Activated B cell treated with CpG ODN at 0.5 μM for 24 hours (primary cell): Measurements from ENCODE around the gene LIMK2. TPM values are rescaled to one million over a fixed set of nuclear protein-coding genes. Genes with fewer than 3 reads are reported as not detected.

Experiments used
- ATAC-seq: fragments of 200-7000 bp; cut with Tn5 transposase; one replicate; pipeline ENCODE4 v1.10.0; 2021; ENCODE audit warnings: low read depth, mild to moderate bottlenecking, moderate library complexity
- CTCF ChIA-PET: fragments of 350-600 bp; sonication (Branson Sonifier 250); formaldehyde crosslinking; loops from one replicate; lab custom pipeline; 2021; ENCODE audit warnings: antibody characterized with exemption; lab: Charles Lee
- POLR2A ChIA-PET: fragments of 350-600 bp; sonication (Branson Sonifier 250); formaldehyde crosslinking; loops from one replicate; lab custom pipeline; 2021; ENCODE audit warnings: antibody characterized with exemption; lab: Charles Lee
- DNase-seq: peaks from one replicate; pipeline ENCODE4 v3.0.0; 2022
- H3K27ac Mint-ChIP-seq: one replicate; pipeline ENCODE4 v1.8.0; 2020; ENCODE audit warnings: mixed read lengths
- H3K27me3 Mint-ChIP-seq: one replicate; pipeline ENCODE4 v1.8.0; 2021; ENCODE audit warnings: mixed read lengths
- H3K36me3 Mint-ChIP-seq: one replicate; pipeline ENCODE4 v1.8.0; 2021; ENCODE audit warnings: low read depth, mixed read lengths
- H3K4me1 Mint-ChIP-seq: one replicate; pipeline ENCODE4 v1.8.0; 2021; ENCODE audit warnings: mixed read lengths
- H3K4me3 Mint-ChIP-seq: one replicate; pipeline ENCODE4 v1.8.0; 2020; ENCODE audit warnings: mild to moderate bottlenecking, mixed read lengths
- H3K9me3 Mint-ChIP-seq: one replicate; pipeline ENCODE4 v1.8.0; 2020; ENCODE audit warnings: mixed read lengths
- intact Hi-C: fragments of 100-400 bp; cut with micrococcal nuclease; formaldehyde crosslinking; loops from one replicate; pipeline ENCODE4 v1.15.1; 2024
- total RNA-seq: library from RNA; stranded (reverse); gene quantifications from 2 replicates; pipeline ENCODE4 v1.2.3, GENCODE V29; 2022
- TF ChIP-seq, protein P1 (sequence below): fragments of 200-600 bp; IDR thresholded peaks from one replicate; pipeline ENCODE4 v1.8.0; 2022; ENCODE audit warnings: antibody characterized with exemption, mild to moderate bottlenecking

The LIMK2 gene
- total RNA-seq, 1 donor from 2014 or later = 17.7 TPM

DNA sequence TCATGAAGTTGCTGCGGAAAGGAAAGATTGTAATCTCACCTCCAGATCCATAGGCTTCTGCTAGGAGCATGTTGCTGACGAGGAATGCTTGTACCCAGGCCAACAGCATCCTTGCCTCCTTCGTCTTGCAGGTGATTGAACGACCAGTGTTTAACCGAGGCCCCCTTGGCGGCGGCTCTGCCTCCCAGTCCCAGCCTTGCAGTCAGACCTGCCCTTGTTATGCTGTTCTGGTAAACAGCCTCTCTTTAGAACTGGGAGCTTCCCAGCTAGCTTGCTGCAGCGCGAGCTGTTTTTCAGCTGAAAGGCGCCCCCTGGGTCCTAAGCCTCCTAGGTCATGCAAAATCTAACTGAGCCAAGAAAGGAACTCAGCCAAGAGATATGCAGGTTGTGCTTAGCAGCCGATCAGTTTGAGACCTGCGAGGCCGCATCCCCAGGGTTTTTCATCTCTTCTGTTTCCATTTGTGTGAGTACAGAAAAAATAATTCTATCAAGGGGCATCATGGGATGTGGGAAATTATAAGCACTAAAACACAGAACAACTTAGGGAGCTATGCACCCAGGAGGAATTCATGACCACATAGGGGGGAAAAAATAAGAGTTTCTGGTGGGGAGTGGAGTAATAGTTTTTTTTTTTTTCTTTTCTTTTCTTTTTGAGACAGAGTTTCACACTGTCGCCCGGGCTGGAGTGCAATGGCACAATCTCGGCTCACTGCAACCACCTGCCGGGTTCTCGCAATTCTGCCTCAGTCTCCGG, 80.3 kb downstream of the LIMK2 start, which contains the start of gene PIK3IP1:
Gene PIK3IP1, minus strand, starts transcription at position 253 of the 754 bp plus-strand sequence. Its CDS starts 144 bp downstream, at position 109.
- ATAC-seq = peak; percentile 32
- TF ChIP-seq, protein P1, sequence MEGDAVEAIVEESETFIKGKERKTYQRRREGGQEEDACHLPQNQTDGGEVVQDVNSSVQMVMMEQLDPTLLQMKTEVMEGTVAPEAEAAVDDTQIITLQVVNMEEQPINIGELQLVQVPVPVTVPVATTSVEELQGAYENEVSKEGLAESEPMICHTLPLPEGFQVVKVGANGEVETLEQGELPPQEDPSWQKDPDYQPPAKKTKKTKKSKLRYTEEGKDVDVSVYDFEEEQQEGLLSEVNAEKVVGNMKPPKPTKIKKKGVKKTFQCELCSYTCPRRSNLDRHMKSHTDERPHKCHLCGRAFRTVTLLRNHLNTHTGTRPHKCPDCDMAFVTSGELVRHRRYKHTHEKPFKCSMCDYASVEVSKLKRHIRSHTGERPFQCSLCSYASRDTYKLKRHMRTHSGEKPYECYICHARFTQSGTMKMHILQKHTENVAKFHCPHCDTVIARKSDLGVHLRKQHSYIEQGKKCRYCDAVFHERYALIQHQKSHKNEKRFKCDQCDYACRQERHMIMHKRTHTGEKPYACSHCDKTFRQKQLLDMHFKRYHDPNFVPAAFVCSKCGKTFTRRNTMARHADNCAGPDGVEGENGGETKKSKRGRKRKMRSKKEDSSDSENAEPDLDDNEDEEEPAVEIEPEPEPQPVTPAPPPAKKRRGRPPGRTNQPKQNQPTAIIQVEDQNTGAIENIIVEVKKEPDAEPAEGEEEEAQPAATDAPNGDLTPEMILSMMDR = no peak
- CTCF ChIA-PET = interaction anchor here (0.7 to 3.8 kb wide), 9 partner anchors 10 to 80 kb away, joined by 3 to 44 read pairs (median 4); partner anchors contain the start of genes LIMK2 and PATZ1
- H3K36me3 Mint-ChIP-seq = peaks cover 21% of the 10 kb centered on the region
- intact Hi-C loops = loop anchor here (1.0 to 5.0 kb wide), 6 partner anchors 20 to 340 kb away; partner anchors contain the start of genes DRG1, LIMK2 and SELENOM
- H3K9me3 Mint-ChIP-seq = no peaks in the 10 kb centered on the region
- H3K4me3 Mint-ChIP-seq = peak within 1 kb of the TSS; percentile 92
- POLR2A ChIA-PET = interaction anchor here (0.5 to 4.7 kb wide), 16 partner anchors 8 to 461 kb away, joined by 3 to 68 read pairs (median 5); partner anchors contain the start of genes DEPDC5, LIMK2, PATZ1 and RNF185
- H3K27ac Mint-ChIP-seq = peak within 1 kb of the TSS; percentile 92
- peaks cover 77% of the 10 kb centered on the region for H3K4me1 Mint-ChIP-seq
- H3K27me3 Mint-ChIP-seq = no peaks in the 10 kb centered on the region
- peak; percentile 63 for DNase-seq

DNA sequence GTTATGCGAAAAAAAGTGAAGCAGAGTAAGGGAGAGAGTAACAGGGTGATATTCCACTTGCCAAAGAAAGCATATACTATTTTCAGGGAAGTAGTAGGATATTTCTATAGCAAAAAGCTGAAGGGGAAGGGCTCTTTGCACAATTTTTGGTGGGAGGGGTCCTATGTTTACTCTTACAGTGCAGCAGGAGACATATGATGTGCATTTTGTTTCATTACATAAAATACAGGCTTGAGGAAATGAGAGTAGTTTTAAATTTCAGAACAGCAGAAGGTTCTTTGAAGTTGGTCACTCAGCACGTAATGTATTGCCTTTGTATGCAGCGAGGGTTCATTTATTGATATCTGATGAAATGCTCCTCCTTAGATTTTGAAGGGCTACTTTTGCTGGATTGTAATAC, 83.3 kb downstream of the LIMK2 start:
- no peaks in the 10 kb centered on the region for H3K27me3 Mint-ChIP-seq
- peaks cover 6% of the 10 kb centered on the region for H3K36me3 Mint-ChIP-seq
- no peak overlapping the region for H3K4me3 Mint-ChIP-seq
- ATAC-seq = no peak
- H3K4me1 Mint-ChIP-seq = peaks cover 48% of the 10 kb centered on the region
- TF ChIP-seq, protein P1 = no peak
- intact Hi-C loops = no loop called here
- ChIA-PET POLR2A (no interaction called here), CTCF (interaction anchor here (1.2 to 3.8 kb wide), 2 partner anchors 13 to 18 kb away, joined by 3 to 44 read pairs; no protein-coding TSS in a partner anchor)
- H3K9me3 Mint-ChIP-seq = no peaks in the 10 kb centered on the region
- DNase-seq = no peak
- H3K27ac Mint-ChIP-seq = no peak overlapping the region

DNA sequence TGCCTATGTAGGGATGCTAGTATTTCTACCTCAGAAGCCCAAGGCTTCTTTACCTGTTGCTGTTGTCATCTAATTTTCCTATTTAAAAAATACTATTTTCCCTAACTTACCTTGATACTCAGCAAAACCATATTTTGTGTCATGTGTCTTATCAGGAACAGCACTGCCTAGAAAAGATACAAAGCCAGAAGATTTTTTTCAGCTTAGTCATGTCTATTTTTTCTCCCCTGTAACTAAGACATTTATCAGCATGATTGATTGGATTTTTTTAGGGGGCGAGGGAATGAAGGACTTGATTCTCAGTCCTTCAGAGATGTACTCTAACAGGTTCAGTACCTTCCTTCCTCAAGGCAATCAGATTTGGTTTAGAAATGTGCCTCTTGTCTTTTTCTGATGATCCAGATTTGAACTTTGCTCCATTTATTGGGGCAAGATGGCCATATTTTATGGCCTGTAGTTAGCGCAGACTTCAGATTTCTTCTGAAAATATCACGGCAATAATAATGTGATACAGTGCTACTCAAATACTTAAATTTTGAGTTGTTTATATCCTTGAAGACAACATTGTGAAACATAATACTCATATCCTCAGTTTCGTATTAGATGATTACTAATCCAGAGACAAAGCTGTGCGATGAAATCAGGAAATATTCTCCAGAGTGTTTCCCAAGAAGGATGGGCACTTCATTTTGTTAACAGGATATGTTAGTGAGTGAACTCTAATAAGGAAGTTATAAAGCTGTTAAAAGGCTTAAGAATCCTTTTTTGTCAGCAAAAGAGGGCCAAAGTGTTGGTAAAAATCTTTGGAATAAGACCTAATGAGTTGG, 83.9 kb downstream of the LIMK2 start:
- Mint-ChIP-seq H3K4me3 (no peak overlapping the region), H3K9me3 (no peaks in the 10 kb centered on the region), H3K36me3 (peaks cover 2% of the 10 kb centered on the region), H3K27me3 (no peaks in the 10 kb centered on the region), H3K4me1 (peaks cover 45% of the 10 kb centered on the region), H3K27ac (no peak overlapping the region)
- POLR2A ChIA-PET = interaction anchor here (0.5 to 1.1 kb wide), 2 partner anchors 51 to 98 kb away, joined by 3 to 11 read pairs; no protein-coding TSS in a partner anchor
- intact Hi-C loops = no loop called here
- no peak for DNase-seq
- CTCF ChIA-PET = interaction anchor here (1.0 to 1.2 kb wide), 2 partner anchors 12 to 17 kb away, joined by 3 to 5 read pairs; no protein-coding TSS in a partner anchor
- TF ChIP-seq, protein P1 = no peak
- ATAC-seq = no peak

DNA sequence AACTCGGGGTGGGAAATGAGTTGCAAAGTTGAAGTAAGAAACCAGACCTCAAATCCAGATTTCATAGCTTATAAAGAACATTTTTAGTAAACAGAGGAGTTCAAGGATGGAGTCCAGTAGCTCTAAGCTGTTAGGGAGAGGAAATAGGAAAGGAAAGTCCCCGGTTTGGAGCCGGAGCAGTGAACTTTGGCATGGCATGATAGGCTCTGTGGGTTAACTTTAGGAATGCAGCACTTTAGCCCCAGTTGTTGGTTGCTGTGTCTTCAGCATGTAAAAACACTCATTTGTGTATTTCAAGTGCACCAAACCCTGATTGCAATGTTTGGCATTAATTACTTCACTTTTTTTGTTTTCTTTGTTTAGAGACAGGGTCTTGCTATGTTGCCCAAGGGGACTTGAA, 88.8 kb downstream of the LIMK2 start:
- H3K9me3 Mint-ChIP-seq = no peaks in the 10 kb centered on the region
- no peak for DNase-seq
- H3K27me3 Mint-ChIP-seq = no peaks in the 10 kb centered on the region
- H3K27ac Mint-ChIP-seq = no peak overlapping the region
- no peak overlapping the region for H3K4me3 Mint-ChIP-seq
- peaks cover 12% of the 10 kb centered on the region for H3K4me1 Mint-ChIP-seq
- no peak for ATAC-seq
- CTCF ChIA-PET = interaction anchor here (0.7 to 1.3 kb wide), 3 partner anchors 10 to 19 kb away, joined by 3 read pairs; no protein-coding TSS in a partner anchor
- intact Hi-C loops = no loop called here
- no peaks in the 10 kb centered on the region for H3K36me3 Mint-ChIP-seq
- POLR2A ChIA-PET = interaction anchor here (1.0 to 2.5 kb wide), 3 partner anchors 9 to 15 kb away, joined by 3 to 17 read pairs (median 5); partner anchors contain the start of gene PIK3IP1
- TF ChIP-seq, protein P1 = no peak
